Activated CD8-positive, alpha-beta memory T cell treated with anti-CD3 and anti-CD28 coated beads for 36 hours (primary cell): ENCODE results near the gene TMEM208. TPM values are rescaled to one million over a fixed set of nuclear protein-coding genes. Genes with fewer than 3 reads are reported as not detected.

Experiments
- CTCF ChIA-PET: fragments of 350-600 bp; sonication (Branson Sonifier 250); formaldehyde crosslinking; loops from one replicate; lab custom pipeline; 2021; ENCODE audit warnings: antibody characterized with exemption; lab: Charles Lee
- POLR2A ChIA-PET: fragments of 350-600 bp; sonication (Branson Sonifier 250); formaldehyde crosslinking; loops from one replicate; lab custom pipeline; 2021; ENCODE audit warnings: antibody characterized with exemption; lab: Charles Lee
- total RNA-seq, 2 experiments: library from RNA; stranded (reverse); gene quantifications; one replicate each; pipeline ENCODE4 v1.2.3, GENCODE V29; 2021

The TMEM208 gene
- total RNA-seq, 2 experiments from 2014 or later = 61.2 to 61.7 TPM

GRCh38 chr16:67238806-67239470, 12.0 kb downstream of the TMEM208 start:
- ChIA-PET POLR2A (interaction anchor here (0.6 kb wide), 2 partner anchors 20 to 280 kb away, joined by 3 to 7 read pairs; no protein-coding TSS in a partner anchor), CTCF (interaction anchor here (1.2 to 1.6 kb wide), 2 partner anchors 12 to 54 kb away, joined by 3 to 6 read pairs; partner anchors contain the start of gene TMEM208)

GRCh38 chr16:67240506-67240905, 13.6 kb downstream of the TMEM208 start:
- ChIA-PET POLR2A (no interaction called here), CTCF (no interaction called here)

GRCh38 chr16:67241008-67241900, 14.3 kb downstream of the TMEM208 start:
- ChIA-PET CTCF (no interaction called here), POLR2A (interaction anchor here (0.6 kb wide), 1 partner anchor 88 kb away, joined by 3 read pairs; no protein-coding TSS in a partner anchor)

GRCh38 chr16:67242138-67242730, 15.3 kb downstream of the TMEM208 start:
- ChIA-PET POLR2A (interaction anchor here (3.8 kb wide), 1 partner anchor 15 kb away, joined by 18 read pairs; the partner anchor contains the start of gene TMEM208), CTCF (interaction anchor here (6.9 kb wide), 1 partner anchor 14 kb away, joined by 30 read pairs; the partner anchor contains the start of gene TMEM208)

- ChIA-PET POLR2A (interaction anchor here (1.0 to 3.8 kb wide), 4 partner anchors 7 to 68 kb away, joined by 5 to 18 read pairs (median 9); partner anchors contain the start of gene TMEM208), CTCF (interaction anchor here (1.2 to 6.9 kb wide), 2 partner anchors 16 to 225 kb away, joined by 5 to 30 read pairs; partner anchors contain the start of gene TMEM208)
Measured at GRCh38 chr16:67243481-67243880, 16.6 kb downstream of the TMEM208 start.

- ChIA-PET CTCF (interaction anchor here (1.0 to 6.9 kb wide), 6 partner anchors 17 to 226 kb away, joined by 3 to 30 read pairs (median 4); partner anchors contain the start of genes TMEM208 and ZDHHC1), POLR2A (interaction anchor here (1.0 to 3.8 kb wide), 5 partner anchors 9 to 67 kb away, joined by 3 to 18 read pairs (median 6); partner anchors contain the start of gene TMEM208)
Measured at GRCh38 chr16:67244387-67245185, 17.7 kb downstream of the TMEM208 start.

GRCh38 chr16:67245186-67245585, 18.3 kb downstream of the TMEM208 start:
- ChIA-PET POLR2A (interaction anchor here (1.9 to 3.8 kb wide), 3 partner anchors 9 to 18 kb away, joined by 6 to 18 read pairs (median 12); partner anchors contain the start of gene TMEM208), CTCF (interaction anchor here (0.6 to 6.9 kb wide), 6 partner anchors 17 to 171 kb away, joined by 3 to 30 read pairs (median 4); partner anchors contain the start of genes KCTD19, LRRC36, TMEM208 and ZDHHC1)

- CTCF ChIA-PET = interaction anchor here (0.6 to 6.9 kb wide), 6 partner anchors 8 to 93 kb away, joined by 3 to 30 read pairs (median 5); partner anchors contain the start of genes KCTD19, LRRC36 and TMEM208
- POLR2A ChIA-PET = interaction anchor here (0.7 to 3.8 kb wide), 5 partner anchors 10 to 136 kb away, joined by 3 to 18 read pairs (median 6); partner anchors contain the start of genes PHAF1 and TMEM208
Measured at GRCh38 chr16:67245674-67246080, 18.7 kb downstream of the TMEM208 start.

GRCh38 chr16:67246081-67246755, 19.3 kb downstream of the TMEM208 start:
- ChIA-PET CTCF (interaction anchor here (0.7 to 6.9 kb wide), 7 partner anchors 9 to 93 kb away, joined by 3 to 30 read pairs (median 6); partner anchors contain the start of gene TMEM208), POLR2A (interaction anchor here (0.7 to 3.8 kb wide), 3 partner anchors 17 to 137 kb away, joined by 3 to 18 read pairs (median 4); partner anchors contain the start of genes PHAF1 and TMEM208)

- CTCF ChIA-PET = interaction anchor here (0.7 to 6.9 kb wide), 5 partner anchors 15 to 68 kb away, joined by 3 to 30 read pairs (median 6); partner anchors contain the start of gene TMEM208
- POLR2A ChIA-PET = interaction anchor here (0.6 to 1.7 kb wide), 3 partner anchors 18 to 71 kb away, joined by 3 to 10 read pairs (median 3); partner anchors contain the start of gene TMEM208
Measured at GRCh38 chr16:67246756-67247191, 19.8 kb downstream of the TMEM208 start.

- CTCF ChIA-PET = interaction anchor here (0.7 to 6.9 kb wide), 6 partner anchors 15 to 67 kb away, joined by 3 to 30 read pairs (median 6); partner anchors contain the start of gene TMEM208
- POLR2A ChIA-PET = interaction anchor here (0.6 to 2.2 kb wide), 3 partner anchors 18 to 72 kb away, joined by 3 to 10 read pairs (median 5); partner anchors contain the start of gene TMEM208
Measured at GRCh38 chr16:67247192-67248072, 20.5 kb downstream of the TMEM208 start, which contains the start of gene FHOD1. Gene FHOD1 (minus strand): TSS chr16:67247481. CDS start chr16:67247410, 71 bp downstream.

- ChIA-PET CTCF (interaction anchor here (1.1 to 6.9 kb wide), 4 partner anchors 12 to 63 kb away, joined by 5 to 30 read pairs (median 7); partner anchors contain the start of gene TMEM208), POLR2A (interaction anchor here (0.6 to 2.2 kb wide), 3 partner anchors 11 to 21 kb away, joined by 3 to 10 read pairs (median 5); partner anchors contain the start of gene TMEM208)
Measured at GRCh38 chr16:67248073-67248400, 21.1 kb downstream of the TMEM208 start.

- ChIA-PET CTCF (interaction anchor here (0.6 to 6.9 kb wide), 7 partner anchors 11 to 222 kb away, joined by 3 to 30 read pairs (median 5); partner anchors contain the start of gene TMEM208), POLR2A (interaction anchor here (0.6 to 2.2 kb wide), 5 partner anchors 10 to 21 kb away, joined by 3 to 10 read pairs (median 3); partner anchors contain the start of gene TMEM208)
Measured at GRCh38 chr16:67248401-67249177, 21.7 kb downstream of the TMEM208 start, which contains the start of gene SLC9A5. Gene SLC9A5 (plus strand): TSS chr16:67248979. CDS start chr16:67249015, 36 bp downstream.
